Endometrial microvascular endothelial cells (primary cell): Measurements from ENCODE around the gene CD74. TPM values are rescaled to one million over a fixed set of nuclear protein-coding genes. Genes with fewer than 3 reads are reported as not detected.

Source experiments
- in situ Hi-C: cut with HindIII; loops from 2 replicates; pipeline ENCODE4 v1.10.0; 2017; ENCODE audit warnings: low sequenced_read_pairs, low pct_unique_long_range_greater_than_20kb; ENCODE audit errors: inconsistent ontology term
- total RNA-seq: library from RNA; depleted of rRNA; stranded (reverse); fragments of >200 nt; gene quantifications from one replicate; pipeline ENCODE4 v1.2.3, GENCODE V29; 2015; ENCODE audit errors: inconsistent ontology term

Gene CD74
- 9.4 TPM for total RNA-seq

DNA sequence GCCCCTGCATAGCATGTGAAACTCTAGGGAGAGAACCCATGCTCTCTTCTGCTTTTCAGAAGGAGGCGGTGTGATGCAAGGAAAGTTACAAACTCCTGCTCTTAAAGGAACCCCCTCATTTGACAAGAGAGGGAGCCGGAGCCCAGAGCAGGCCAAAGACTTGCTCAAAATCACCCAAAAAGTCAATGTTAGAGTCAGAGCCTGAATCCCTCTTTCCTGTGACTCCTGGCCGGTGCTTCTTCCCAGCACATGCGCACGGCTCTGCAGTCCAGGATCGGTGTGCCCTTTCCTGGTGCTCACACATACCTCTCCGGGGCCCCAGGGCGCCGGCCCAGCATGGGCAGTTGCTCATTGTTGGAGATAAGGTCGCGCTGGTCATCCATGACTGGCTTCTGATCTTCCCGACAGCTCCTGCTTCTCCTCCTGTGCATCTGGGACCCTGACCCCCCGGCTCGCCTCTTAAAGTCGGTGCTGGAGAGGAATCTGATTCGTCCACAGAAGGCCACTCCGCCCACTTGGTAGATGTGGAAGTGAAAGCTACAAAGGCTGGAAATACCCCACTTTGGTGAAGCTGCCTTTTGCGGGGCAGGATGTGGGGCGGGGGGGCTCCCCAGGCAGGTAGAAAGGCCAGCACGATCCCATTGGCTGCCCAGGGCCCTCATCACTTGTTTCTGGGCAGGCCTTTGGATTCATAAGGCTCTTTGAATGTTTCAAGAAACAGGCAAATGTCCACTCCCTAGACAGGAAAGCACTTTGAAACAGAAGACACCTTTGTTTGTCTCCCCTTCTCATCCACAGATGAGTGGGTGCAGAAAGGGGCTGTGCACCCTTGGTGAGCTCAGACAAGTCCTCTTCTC, at the start of gene CD74:
CD74 (minus strand) TSS at position 592 of the 857 bp plus-strand sequence; CDS start at position 431, 161 bp downstream.
- in situ Hi-C loops: no loop called here

DNA sequence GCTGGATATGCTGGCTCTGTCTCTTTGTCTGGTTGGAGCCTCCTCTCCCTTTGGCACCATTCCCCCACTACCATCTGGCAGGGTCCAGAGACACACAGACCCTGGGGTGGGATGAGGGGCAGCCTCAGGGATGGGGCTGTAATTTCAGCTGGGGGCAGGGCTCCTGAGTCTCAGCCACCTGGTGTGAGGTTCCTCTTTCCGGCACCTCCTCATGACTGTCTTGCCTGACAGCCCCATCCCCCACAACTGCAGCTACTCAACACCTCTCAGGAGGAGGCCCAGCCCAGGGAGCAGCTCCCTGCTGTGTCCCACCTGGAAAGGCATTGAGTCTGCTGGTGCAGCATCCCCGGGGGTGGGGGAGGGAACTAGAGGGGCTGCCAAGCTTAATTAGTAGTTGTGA, 48.5 kb upstream of the CD74 start:
- in situ Hi-C loops: loop anchor here (25.0 kb wide), 1 partner anchor 201 kb away; the partner anchor contains the start of gene MYOZ3

DNA sequence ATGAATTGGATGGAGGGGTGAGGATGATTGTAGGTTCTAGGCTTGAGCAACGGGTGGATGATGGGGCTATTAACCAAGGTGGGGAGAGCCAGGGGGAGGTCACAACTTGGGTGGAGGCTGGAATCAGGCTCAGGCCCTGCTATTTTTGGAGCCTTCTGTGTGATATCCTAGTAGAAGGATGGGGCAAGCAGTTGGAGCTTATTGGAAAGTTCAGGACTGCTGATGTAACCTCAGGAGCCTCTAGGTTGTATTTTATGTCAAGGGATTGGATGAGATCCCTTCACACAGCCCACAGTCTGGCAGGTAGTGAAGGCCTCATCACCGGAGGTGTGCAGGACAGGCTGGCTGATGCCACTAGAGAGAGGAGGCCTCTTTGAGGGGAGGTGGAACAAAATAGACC, 48.1 kb upstream of the CD74 start:
- in situ Hi-C loops: loop anchor here (25.0 kb wide), 1 partner anchor 202 kb away; the partner anchor contains the start of gene MYOZ3

DNA sequence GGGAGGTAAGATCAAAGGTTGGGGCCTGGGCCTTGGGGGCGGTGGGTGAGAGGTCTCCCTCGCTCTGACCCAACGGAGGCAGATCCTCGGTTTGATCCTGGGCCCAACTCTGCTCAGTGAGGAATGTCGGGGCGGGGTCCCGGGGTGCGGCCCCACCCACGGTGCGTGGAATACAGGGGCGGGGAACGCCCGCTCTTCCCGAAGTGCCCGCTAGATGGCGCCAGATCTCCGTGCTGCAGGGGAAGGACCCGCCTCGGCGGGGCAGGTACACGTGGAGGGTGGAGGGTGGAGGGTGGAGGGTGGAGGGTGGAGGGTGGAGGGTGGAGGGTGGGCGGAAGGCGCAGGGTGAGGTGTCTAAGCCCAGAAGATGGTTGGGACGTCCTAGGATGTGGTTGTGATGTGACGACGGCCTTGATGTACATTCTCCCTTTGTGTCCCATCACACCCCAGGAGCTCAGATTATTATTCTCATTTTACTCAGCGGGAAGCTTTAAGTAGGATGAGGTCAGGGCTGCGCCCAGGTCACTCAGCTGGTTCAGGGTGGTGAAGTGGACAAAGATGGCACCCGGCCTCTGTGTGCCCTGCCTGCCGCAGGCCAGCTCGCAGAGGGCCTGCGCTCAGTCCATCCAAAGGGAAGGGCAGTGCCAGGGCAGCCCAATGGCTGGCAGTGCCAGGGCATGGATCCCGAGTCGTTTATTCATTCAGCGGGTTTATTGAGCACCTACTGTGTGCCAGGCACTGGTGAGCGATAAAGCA, 46.3 kb upstream of the CD74 start:
- in situ Hi-C loops: loop anchor here (25.0 kb wide), 1 partner anchor 203 kb away; the partner anchor contains the start of gene MYOZ3

DNA sequence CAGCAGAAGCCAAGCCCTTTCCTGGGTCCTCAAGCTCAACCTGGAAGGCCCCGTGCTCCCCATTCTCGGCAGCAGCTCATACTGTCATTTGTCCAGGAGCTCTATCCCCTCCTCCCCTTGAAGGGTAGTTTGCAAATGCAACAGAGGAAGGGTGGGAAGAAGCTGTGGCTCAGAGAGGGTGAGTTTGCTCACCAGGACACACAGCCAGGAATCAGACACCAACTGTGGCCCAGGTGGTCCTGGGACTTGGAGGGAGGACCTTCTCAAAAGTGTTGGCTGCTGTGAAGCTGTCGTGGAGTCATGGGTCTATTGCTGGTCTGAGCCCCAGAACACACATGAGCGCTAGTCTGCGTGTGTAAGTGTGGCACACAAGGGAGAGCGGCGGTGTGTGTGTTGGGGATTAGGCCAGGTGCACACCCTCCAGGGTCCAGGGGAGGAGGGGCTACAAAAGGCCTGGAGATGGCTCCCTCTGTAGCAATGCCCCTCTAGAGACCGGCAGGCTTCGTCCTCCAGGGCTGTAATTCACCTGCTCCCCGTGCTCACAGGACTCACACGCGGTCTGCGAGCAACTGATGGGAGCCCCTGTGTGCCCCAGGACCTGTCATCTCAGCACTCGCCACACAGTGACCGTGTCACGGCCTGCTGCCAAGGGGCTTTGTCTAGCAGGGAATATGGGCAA, 45.0 kb upstream of the CD74 start:
- in situ Hi-C loops: loop anchor here (25.0 kb wide), 1 partner anchor 205 kb away; the partner anchor contains the start of gene MYOZ3

DNA sequence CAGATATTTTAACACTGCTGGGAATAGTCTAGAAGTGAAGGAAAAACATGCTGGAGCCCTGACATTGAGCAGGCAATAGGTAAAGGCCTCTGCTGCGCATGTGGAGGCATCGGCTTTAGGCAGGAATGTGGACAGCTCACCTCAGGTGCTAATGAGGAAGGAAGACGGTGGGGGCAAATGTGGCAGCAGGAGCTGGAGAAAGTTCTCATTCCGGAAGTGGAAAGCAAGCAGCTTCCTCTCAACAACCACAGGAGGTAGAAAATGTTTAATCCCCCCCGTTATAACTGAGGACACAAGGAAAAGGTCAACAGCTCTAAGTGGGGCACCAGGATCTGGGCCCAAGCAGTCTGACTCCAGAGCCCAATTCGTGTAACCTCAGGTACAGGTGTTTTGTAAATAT, 44.4 kb upstream of the CD74 start:
- in situ Hi-C loops: loop anchor here (25.0 kb wide), 1 partner anchor 205 kb away; the partner anchor contains the start of gene MYOZ3

DNA sequence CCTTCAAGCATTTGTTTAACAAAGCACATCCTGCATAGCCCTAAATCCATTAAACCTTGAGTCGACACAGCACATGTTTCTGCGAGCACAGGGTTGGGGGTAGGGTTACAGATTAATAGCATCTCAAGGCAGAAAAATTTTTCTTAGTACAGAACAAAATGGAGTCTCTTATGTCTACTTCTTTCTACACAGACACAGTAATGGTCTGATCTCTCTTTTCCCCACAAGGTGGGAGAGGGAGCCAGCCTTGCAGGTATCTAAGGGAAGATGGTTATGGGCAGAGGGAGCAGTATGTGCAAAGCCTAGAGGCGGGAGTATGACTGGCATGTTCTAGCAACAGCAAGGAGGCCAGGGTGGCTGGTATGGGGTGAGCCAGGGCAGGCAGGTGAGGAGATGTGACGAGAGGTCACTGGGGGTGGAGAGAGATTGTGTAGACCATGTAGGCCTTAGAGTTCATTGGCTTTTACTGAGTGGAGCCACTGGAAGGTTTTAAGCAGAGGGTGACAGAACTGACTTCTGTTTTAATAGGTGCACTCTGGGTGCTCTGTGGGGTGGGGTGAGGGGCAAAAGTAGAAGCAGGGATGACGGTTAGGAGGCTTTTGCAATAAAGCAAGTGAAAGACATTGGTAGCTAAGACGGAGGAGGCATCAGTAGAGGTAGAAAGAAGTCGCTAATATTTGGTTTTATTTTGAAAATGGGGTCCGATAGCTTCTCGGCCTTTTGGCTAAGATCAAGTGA, 42.0 kb upstream of the CD74 start:
- in situ Hi-C loops: loop anchor here (25.0 kb wide), 1 partner anchor 208 kb away; the partner anchor contains the start of gene MYOZ3

DNA sequence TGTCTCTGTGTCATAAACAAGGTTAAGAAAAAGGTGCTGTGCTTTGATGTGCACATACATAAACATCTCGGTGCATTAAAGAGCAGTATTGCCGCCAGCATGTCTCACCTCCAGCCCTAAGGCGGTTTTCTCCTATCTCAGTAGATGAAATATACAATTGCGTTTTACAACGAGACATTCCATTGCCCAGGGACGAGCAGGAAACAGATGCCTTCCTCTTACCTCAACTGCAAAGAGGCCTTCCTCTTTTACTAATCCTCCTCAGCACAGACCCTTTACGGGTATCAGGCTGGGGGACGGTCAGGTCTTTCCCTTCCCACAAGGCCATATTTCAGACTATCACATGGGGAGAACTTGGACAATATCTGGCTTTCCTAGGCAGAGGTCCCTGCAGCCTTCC, 41.3 kb upstream of the CD74 start:
- in situ Hi-C loops: loop anchor here (25.0 kb wide), 1 partner anchor 208 kb away; the partner anchor contains the start of gene MYOZ3

DNA sequence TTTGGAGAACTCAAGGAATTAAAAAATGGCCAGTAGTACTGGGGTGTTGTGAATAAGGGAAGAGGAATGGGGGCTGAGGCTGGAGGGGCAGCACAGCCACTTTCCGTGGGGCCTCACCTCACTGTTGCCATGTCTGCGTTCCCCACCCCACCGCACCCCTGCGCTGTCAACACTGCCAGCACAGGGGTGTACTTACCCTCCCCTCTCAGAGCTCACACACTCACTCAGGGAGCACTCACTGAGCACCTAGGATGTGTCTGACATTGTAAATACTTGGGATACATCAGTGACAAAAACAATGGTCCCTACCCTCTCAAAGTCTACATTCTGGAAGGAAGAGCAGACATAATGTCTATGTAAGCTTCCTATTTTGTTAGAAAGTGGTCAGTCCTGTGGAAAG, 40.2 kb upstream of the CD74 start:
- in situ Hi-C loops: loop anchor here (25.0 kb wide), 1 partner anchor 209 kb away; the partner anchor contains the start of gene MYOZ3

DNA sequence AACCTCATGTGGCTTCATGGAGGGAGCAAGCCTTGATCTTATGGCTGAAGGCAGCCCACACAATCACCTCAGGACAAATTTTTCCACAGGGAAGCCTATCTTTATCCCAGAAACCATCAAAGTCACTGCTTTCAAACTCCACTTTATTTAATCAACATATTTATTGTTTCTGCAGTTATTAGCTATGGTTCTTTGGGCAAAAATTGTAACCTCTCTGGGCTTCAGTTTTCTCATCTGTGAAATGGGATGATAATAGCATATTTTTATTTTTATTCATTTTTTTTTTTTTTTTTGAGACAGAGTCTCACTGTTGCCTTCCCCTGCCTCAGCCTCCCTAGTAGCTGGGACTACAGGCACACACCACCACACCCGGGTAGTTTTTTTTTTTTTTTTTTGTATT, 38.9 kb upstream of the CD74 start:
- in situ Hi-C loops: loop anchor here (25.0 kb wide), 1 partner anchor 211 kb away; the partner anchor contains the start of gene MYOZ3

DNA sequence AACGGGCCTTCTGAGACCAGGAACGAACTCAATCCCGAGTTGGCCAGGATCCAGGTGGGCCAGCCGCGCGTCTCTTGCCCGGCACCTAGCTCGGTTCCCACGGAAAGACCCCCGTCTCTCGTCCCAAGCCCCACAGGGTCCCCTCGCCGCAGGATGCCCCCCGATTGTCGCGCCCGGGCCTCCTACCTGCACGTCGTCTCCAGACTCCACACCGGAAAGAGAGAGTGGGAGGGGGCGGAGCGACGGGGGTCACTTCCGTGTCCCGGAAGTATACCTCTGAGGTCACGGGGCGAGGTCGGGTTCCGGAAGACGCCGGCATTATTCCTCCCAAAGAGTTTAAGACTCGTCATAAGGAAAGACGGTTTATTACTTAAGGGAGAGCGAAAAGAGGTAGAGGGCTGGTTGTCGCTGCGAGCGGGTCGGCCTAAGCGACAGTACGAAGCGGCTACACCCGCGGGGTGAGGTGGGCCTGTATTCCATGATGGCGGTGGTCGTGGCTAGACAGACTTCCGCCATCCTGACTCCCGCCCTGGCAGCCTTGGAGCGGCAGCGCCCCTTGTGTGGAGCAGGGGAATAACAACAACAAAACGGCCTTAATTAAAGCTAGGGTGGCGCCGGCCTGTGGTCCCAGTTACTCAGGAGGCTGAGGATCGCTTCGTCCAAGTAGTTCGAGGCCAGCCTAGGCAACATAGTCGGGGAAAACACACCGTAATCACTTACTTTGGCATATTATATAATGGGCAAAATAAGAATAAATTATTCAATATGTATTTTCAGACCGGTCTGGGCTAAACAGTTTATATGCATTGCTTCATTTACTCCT, 37.0 kb upstream of the CD74 start, which contains the start of gene RPS14:
RPS14 (minus strand) TSS at position 223 of the 823 bp plus-strand sequence. CDS start 2,006 bp downstream, outside the sequence.
- in situ Hi-C loops: loop anchor here (25.0 kb wide), 1 partner anchor 213 kb away; the partner anchor contains the start of gene MYOZ3

DNA sequence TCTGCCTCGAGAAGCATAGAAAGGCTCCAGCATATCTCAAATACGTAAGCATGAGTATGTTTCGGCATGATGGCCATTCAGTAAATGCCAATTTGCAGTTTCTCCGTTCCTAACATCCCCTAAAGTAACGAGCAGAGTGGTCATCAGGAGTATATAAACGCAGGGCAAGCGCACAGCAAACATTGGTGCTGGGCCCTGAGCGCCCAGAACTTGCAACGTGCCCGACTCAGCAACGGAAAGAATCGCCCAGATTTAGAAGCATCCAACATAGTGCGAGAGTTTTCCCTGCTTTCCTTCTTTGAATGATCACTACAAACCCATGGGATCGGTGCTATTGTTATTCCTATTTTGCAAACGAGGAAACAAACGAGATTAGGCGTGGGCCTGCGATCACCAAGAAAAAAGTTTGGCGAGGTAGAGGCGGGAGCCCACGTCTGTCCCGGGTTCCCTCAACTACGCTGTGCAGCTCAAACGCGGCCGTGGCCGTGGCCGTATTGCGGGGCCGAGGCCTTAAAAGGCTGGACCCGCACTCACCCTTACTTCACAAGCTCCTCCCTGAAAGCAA, 36.3 kb upstream of the CD74 start:
- in situ Hi-C loops: no loop called here

DNA sequence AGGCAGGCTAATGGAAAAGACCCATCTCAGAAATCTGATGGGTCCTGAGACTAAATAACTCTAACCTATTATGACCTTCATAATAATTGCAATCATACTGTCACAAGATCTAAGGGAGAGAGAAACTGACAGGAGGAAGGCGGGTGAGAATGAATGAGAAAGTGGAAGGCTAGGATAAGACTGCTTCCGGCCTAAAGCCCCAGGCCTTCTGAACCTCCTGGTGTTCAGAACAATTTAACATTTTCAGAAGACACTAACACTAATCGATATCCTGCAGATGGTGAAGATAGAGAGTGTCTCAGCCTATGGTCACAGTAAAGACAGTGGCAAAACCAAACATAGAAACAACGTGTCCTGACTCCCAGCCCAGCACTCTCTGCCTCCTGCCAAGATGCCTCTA, 35.6 kb upstream of the CD74 start:
- in situ Hi-C loops: no loop called here

DNA sequence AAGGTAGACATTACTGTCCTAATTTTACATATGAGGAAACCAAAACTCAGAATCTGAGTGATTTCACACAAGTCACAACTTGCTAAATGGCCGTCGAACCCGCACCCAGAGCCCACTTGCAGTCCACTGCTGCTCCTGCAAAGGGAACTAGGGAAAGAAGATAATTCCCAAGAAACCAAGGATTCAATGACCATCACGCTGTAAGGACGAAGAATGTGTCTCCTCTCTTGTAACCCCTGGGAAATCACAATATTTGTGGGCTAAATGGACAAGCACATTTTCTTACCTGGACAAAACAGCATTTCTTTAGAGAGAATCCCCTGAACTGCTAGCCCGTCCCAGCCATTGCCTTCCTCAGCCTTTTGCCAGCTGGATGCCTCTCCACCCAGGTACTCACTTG, 34.5 kb upstream of the CD74 start:
- in situ Hi-C loops: no loop called here

DNA sequence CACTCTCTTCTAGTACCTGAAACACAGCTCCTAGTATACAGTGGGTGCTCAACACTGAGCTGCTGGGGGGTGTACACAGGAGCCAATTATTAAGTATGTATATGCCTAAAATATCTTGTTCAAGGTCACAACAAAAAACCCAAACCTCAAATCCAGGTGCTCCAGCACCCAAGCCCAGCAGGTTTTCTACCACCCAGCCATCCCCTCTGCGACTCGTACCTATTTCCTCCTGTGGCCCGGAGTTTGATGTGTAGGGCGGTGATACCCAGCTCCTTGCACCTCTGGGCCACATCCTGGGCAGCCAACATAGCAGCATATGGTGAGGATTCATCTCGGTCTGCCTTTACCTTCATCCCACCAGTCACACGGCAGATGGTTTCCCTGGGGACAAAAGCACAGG, 33.9 kb upstream of the CD74 start:
- in situ Hi-C loops: no loop called here

DNA sequence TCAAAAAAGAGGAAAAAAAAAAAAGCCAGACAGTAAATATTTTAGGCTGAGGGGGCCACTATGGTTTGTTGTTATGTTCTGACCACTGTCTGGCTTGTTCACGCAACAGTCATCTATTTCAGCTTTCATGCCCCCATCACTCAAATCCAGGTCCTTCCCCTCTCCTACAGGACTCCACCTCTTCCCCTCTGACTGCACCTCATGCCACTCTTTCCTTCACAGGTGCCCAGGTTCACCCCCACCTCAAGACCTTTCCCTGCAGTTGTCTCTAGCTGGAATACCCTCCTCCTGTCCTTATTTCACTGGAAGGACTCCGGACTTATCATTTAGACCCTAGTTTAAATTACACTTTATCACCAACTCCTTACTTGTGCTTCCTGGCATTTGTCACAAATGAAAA, 33.4 kb upstream of the CD74 start:
- in situ Hi-C loops: no loop called here

DNA sequence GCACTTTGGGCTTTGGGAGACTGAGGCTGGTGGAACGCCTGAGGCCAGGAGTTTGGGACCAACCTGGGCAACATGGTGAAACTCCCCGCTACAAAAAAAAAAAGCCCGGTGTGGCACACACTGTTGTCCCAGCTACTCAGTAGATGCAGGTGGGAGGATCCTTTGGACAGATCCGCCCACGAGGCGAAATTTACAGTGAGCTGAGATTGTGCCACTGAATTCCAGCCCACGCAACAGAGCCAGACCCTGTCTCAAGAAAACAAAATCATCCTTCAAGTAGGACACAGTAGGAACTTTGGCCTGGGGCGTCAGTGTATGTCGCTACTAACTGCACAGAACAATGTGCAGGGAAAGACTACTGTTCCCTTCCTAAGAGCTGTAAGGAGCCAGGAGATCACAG, 32.1 kb upstream of the CD74 start:
- in situ Hi-C loops: no loop called here
